GM19238 (cell line): Measurements from ENCODE around the gene ABHD15.
"Not testable (repeated sequence)": the region's sequence is repeated elsewhere in the genome, so short reads cannot be mapped to it uniquely, and the experiment has no call there.

Source experiments
- DNase-seq: peaks from one replicate; pipeline ENCODE4 v3.0.0; 2011; ENCODE audit warnings: low spot score; ENCODE audit not compliant: insufficient read length

ABHD15 gene

DNA sequence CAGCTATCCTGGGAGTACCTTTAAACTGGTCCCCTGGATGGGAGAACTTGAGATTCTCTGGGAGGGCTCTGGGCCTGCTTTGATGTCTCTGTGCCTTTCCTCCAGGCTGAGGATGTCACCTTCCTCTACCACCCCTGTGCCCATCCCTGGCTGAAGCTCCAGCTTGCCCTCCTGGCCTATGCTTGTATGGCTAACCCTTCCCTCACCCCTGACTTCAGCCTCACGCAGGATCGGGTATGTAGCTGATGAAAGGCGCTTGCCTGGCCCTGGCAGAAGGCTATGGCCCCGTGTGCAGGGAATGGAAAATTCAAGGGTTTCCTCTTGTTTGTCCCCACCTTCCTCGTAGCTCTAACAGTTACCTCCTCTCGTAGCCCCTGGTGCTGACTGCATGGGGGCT is 4.6 kb upstream of the ABHD15 start:
- DNase-seq, result no peak

GRCh38 chr17:29570521-29570920 is 3.7 kb upstream of the ABHD15 start:
- no peak for DNase-seq

DNA sequence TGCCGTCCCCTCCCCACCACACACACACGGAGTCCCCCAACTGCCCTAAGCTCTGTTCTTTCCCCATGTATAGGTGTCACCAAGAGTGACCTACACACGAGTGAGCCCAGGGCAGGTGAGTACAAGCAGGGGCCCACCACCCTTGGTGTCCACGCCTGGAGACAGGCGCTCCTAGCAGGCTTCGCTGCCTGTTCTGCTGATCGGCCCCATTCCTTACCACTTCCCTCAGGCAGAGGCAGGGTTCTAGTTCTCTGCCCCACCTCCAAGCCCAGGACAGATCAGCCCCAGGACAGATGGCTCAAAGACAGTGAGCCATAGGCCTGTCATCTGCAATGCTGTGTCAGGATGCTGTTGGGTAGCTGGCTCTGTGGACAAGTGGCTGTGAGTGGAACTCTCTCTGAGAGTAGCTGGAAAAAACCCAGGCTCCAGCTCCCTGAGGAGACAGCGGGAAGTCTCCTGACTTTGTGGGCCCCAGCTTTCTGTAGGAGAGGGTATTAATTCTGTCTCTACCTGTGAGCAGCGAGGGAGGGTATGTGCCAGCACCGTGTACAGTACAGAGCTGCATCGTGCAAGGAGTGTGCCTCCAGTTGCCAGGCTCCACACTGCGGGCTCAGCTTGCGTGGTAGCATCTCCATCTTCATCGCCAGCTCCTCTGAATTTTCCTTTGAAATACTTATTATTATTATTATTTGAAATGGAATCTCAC is 2.6 kb upstream of the ABHD15 start:
- DNase-seq, result no peak

GRCh38 chr17:29568331-29569244 is 1.8 kb upstream of the ABHD15 start, which contains the start of gene TP53I13:
Gene TP53I13, plus strand, starts transcription at chr17:29568701. Its CDS starts 58 bp downstream, at chr17:29568759.
- peak; percentile 88 for DNase-seq

GRCh38 chr17:29567554-29568330 is 905 bp upstream of the ABHD15 start:
- peak; percentile 93 for DNase-seq

- DNase-seq, result no peak
Measured at GRCh38 chr17:29567304-29567553, 392 bp upstream of the ABHD15 start.

DNA sequence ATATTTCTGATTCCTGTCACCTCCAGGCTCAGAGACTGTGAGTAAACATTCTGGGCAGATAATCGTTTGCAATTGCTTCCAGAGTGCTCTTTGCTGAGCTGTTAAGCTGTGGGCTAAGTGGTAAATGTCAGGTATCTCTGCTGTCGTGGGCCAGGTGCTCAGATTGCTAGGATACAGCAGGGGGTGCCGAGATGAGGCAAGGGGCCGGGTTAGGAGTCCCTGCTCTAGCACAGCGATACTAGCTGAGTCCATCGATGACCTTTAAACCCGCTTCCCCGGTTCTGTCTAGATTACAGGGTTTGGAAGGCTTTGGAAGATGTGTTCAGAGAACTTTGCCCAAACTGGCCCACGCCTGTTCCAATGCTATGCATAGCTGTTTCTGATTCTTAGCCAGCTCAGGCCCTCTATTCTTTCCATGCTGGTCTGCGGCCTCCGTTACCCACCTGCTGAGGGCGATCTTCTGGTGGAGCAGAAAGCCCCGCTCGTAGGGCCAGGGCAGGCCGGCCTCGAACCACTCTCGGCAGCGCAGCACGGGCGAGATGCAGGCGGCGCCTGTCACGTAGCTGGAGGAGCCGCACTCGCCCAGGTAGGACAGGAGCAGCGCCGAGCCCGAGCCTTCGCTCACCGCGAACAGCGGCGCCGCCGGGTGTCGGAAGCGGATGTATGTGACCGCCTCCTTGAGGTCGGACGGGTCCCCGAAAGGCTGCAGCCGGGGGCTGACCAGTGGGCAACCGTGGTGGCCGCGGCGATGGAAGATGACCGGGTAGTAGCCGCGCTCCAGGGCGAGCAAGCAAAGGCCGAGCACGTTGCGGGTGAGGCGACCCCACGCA is 979 bp downstream of the ABHD15 start:
- DNase-seq, result peak; percentile 52

GRCh38 chr17:29563816-29564215 is 3.0 kb downstream of the ABHD15 start:
- no peak for DNase-seq

- no peak for DNase-seq
Measured at GRCh38 chr17:29562615-29563014, 4.2 kb downstream of the ABHD15 start.

GRCh38 chr17:29561554-29562517 is 5.0 kb downstream of the ABHD15 start:
- no peak for DNase-seq

DNA sequence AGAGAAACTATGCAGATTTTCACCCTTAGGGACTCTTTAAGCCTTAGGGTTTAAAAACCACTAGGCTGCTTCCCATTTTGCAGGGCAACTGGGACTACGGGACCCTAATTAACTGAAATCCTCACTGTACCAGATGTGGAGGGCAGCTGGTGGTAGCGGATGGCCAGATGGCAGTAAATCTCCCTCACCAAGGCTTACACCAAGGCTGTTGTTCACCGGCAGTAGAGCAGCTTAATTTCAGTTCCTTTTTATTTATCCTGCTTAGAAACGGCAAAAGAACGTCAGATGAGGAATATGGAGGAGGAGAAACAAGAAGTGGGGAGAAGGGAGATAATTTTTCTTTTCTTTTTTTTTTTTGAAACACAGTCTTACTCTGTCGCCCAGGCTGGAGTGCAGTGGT is 6.5 kb downstream of the ABHD15 start:
- no peak for DNase-seq

- DNase-seq, result no peak
Measured at GRCh38 chr17:29559640-29560039, 7.2 kb downstream of the ABHD15 start.

DNA sequence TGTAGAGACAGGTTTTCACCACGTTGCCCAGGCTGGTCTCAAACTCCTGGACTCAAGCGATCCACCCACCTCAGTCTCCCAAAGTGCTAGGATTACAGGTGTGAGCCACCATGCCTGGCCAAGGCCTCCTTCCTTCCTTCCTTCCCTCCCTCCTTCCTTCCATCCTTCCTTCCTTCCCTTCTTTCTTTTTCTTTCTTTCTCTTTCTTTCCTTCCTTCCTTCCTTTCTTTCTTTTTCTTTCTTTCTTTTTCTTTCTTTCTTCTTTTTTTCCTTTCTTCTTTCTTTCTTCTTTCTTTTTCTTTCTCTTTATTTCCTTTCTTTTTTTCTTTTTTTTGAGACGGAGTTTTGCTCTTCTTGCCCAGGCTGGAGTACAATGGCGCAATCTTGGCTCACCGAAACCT is 8.7 kb downstream of the ABHD15 start:
- DNase-seq, result not testable (repeated sequence)

- DNase-seq, result no peak
Measured at GRCh38 chr17:29557739-29558116, 9.1 kb downstream of the ABHD15 start.

GRCh38 chr17:29557085-29557738 is 9.6 kb downstream of the ABHD15 start:
- no peak for DNase-seq

DNA sequence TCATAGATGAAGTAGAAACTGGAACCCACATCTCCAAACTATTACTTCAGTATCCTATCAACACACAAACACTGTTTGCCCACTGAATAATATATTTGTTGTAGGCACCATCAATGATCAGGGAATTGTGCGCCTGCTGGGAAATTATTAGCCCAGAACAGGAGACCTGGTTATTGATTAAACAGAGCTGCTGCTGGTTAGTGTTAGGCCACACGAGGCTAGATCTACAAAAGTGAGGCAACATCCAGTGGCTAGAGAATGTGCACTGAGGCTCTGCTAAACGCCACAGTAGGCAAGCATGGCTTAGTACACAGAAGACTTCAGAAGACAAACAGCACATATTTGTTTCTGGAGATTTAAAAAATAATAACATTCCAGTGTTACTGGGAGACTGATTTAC is 11.0 kb downstream of the ABHD15 start:
- no peak for DNase-seq

- DNase-seq, result no peak
Measured at GRCh38 chr17:29549177-29549923, 17.5 kb downstream of the ABHD15 start.

DNA sequence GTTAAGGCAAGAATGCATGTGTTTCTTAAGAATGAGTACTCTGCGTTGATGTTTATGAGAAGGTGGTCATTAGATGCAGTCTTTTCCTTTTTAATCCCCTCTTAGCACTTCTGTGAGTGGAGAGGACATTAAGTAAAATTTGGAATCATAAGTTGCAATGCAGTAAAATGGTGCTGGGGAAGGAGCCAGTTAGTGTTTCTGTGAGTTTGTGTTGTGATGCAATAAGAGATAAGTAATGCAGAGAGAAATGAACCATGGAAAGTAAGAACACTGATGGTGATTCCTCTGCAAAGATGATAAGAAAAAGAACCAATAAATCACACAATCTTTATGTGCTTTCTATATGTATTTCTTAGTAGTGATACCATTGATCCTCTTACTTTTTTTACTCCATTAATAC is 20.0 kb downstream of the ABHD15 start:
- DNase-seq, result no peak

- no peak for DNase-seq
Measured at GRCh38 chr17:29546085-29546484, 20.8 kb downstream of the ABHD15 start.
